B cell (primary cell): ENCODE results near the gene FIBP.

ENCODE experiments used
- CTCF ChIP-seq: fragments of 200-600 bp; IDR thresholded peaks from one replicate; pipeline ENCODE4 v1.8.0; 2022; ENCODE audit warnings: antibody characterized with exemption, mild to moderate bottlenecking
- EZH2 ChIP-seq: IDR thresholded peaks from 2 replicates; pipeline ENCODE4 v1.6.1; 2012; ENCODE audit warnings: borderline replicate concordance, low read depth, mild to moderate bottlenecking, moderate library complexity, low read length; ENCODE audit not compliant: insufficient read depth, poor library complexity, severe bottlenecking

GRCh38 chr11:65851811-65852507, 36.3 kb downstream of the FIBP start:
- no peak for TF ChIP-seq CTCF
- no peak for TF ChIP-seq EZH2
